HG03432 (cell line): Measurements from ENCODE around the gene SORBS1.

Experiments used
- ATAC-seq: cut with Tn5 transposase; IDR thresholded peaks from one replicate; pipeline ENCODE4 v1.9.1; 2021; ENCODE audit warnings: mild to moderate bottlenecking, moderate library complexity; ENCODE audit not compliant: unreplicated experiment

SORBS1 gene

DNA sequence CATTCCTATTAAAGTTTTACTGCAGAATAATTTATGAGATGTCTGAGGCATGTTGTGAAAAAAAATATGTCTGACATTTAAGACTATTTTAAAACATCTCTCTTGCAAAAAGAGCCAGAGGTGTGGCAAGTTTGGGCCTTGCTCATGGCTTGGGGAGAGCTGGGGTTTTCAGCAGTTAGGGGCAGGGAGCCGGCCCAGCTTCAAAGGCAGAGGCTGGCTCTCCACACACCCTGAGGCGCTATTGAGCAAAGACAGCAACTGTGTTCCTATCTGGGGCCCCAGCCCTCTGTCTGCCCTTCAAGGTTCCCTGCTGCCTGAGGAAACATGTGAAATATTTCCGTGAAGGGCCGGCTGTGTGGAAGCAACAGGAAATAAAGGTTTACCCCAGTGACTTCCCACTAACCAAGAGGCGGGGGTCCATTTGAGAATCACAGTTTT lies 94.0 kb downstream of the SORBS1 start:
- ATAC-seq, result no peak

DNA sequence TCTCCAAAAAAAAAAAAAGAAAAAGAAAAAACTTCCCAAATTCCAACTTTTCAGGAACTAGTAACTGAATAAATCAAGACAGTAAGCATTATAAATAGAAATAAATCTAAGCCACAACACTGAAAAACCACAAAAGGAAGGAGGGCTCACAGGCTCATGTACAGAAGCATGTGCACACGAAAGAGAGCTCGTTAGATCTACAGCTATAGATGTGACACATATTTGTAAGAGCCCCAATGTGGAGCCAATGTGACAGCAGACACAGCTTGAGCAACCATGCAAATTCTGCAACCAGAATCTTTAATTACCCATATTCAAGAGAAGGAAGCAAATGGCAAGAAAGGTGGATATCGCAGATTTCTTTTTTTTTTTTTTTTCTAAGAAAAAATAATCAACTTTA lies 94.7 kb downstream of the SORBS1 start:
- ATAC-seq, result no peak

DNA sequence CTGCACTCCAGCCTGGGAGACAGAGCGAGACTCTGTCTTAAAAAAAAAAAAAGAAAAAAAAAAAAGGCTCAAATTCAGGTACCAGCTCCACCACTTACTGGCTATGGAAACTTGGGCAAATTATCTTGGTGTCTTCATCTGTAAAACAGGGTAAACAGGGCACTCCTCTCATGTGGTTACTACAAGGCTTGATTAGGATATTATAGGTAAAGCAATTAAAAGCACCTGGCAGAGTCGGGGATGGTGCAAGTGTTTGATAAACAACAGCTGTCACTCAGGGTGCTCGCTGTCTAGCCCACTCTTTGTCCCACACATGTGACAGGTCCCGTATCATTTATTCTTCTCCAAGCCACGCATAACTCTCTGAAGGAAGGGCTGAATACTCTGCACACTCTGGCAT lies 96.9 kb downstream of the SORBS1 start:
- ATAC-seq, result no peak

DNA sequence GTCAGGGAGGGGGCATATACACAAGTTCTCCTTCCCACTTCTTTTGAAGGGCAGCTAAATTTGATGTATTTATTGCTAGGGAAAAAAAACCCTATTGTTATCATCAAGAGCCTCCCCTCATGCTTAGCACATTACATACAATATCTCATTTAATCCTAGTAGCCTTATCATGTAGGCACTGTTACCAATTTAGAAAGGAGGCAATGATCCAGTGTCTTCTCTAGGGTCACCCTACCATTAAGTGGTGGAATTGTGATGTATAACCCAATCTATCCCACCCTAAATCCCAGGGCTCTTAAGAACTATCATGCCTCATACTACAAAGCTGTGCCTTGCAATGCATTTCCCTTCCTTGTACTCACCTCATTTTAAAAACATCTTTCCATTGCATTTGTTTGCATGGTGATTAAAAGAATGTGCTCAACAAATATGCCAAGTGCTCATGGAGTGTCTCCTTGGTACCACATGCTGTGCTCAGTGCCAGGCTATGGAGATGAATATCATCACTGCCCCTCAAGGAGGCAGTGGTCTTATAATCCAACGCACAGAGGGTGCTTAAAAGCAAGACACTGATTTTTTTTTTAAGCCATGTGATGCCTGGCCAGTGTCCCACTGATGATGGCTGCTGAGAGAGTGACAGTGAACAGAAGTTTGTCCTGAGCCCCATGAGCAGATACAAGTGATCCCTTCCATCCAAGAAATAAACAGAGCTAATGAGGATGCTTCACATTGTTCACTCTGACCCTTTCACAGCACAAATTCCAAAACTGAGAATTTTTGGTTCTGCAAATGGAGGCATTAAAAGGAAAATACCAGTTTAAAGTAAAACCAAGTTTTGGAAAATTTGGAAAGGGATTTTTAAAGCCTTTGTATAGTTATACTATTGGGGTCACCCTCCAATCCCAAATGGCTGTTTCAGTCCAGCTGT lies 98.2 kb downstream of the SORBS1 start:
- ATAC-seq, result no peak

DNA sequence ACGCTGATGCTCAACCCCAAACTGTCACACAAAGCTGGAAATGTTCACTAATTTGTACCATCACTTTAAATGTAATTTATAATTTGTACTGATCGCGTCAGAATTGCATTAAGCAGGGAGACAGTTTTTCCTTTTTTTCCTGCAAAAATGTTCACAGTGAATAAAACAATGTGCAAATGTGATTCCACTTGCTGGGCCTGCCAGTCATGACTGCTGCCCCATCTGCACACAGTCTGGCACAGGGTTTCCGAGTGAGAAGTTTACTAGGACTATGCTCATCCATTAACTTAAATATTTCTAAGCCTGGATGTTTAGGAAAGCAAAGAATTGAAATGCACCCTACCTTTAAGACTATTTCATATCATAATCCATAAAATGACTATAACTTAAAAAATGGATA lies 99.6 kb downstream of the SORBS1 start:
- ATAC-seq, result no peak

DNA sequence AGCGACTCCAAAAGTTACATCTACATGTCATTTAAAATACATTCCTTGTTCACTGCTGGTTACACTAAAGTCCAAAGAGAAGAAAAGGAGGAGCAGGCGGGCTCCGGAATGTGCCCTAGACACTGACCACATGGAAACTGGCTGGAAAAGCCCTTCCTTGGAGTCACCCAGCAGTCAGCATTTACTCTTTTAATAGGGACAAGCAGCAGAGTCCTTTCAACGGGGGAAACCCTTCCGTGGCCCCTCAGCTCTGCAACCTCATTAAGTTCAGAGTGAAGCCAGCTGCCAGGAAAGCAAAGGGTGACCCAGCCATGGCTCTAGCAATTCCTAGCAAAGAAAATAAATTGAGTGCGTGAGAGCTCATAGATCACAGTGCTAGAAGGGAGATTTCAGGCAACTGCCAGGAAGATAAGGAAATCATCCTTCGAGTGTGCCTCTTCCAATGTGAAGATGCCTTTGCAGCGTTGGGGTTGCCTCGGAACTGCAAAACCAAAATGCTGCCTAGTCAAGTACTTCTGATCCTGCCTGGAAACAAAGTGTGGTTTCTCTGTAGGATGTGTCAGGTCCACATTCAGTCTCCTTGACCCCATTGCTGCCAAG lies 101.6 kb downstream of the SORBS1 start:
- no peak for ATAC-seq

DNA sequence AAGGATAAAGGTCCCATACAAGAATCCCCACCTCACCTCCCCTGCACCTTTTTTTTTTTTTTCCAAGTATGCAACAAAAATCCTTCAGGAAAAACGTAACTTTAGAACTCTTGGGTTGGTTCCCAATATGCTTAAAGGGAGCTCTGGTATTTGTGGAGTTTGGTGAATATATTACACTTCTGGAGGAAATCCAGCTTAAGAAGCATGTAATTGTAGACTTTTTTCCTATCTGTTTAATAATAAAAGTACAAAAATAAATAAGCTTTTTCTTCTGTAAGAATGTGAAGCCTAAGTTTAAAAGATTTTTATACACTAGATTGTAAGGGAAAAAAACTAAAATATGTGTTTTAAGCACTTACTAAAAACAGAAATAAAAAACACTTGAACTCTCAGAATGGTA lies 102.3 kb downstream of the SORBS1 start:
- no peak for ATAC-seq

DNA sequence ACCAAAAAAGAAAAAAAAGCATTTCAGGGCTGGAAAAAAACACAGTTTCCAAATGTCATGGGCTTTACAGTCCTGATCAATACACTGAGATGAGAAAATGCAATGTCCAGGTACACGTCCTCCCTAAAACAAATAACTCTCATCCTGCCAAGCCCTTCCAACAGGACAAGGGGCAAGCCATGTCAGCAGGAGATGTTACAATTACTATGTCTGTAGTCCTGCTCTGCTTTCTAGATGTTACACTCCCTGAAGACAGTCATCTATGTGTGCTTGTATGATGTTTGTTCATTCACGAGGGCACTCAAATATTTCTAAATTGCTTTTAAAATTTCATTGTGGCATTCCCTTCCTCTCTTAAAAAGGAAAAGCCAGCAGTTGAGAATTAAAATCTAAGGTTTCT lies 103.2 kb downstream of the SORBS1 start:
- ATAC-seq, result no peak

DNA sequence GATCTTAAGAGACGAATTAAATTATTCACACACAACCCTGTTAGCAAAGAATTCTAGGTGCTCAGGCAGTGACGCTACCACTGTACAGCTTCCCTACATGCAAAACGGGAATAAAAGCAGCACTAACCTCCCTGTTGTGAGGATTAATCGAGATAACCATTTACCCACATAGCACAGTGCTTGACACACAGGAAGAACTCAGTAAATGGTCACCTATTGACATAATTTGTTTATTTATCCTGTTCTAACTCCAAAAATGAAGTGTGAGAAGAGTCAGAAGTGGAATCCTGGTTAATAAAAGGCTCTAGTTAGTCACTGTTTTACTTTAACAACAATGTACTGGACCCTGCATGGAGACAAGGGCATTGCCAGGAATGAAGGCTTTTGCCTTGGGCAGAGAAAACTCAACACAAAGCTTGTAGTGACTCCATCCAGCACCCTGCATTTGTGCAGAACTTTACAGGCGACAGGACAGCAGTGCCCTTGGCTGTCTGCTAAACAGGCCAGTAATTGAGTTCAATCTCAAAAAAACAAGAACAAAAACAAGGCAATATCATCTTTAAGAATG lies 103.8 kb downstream of the SORBS1 start:
- no peak for ATAC-seq

DNA sequence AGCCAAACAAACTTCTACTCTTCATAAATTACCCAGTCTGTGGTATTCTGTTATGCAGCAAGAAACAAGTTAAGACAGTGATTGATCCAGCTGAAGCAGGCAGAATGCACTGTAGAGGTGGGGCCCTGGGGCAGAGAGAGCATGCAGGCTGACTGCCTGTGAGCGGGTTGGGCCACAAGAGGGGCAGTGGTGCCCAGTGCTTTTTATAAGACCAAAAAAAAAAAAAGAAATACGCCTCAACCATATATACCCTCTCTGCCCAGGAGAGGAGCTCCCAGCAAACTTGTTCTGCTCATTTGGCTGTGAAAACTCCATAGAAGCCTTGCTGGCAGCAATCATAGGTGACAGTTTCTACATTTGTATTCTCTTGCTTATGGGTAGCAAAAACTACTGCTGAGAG lies 104.7 kb downstream of the SORBS1 start:
- no peak for ATAC-seq

DNA sequence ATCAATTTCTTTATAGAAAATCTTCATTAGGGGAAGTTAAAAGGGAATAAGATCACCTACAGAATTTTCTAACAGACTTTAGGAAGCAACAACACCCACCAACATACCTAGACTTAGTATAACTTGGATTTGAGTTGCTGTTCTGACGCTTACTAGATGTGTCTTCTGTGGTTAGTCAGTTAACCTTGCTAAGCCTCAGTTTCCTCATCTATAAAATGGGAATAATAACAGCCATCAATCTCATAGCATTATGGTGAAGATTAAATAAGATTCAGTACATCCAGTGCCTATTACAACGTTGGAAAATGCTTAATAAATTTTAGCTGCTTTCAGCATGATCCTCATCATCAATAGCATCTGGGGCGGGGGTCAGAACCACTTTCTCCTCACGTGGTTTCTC lies 106.2 kb downstream of the SORBS1 start:
- no peak for ATAC-seq

DNA sequence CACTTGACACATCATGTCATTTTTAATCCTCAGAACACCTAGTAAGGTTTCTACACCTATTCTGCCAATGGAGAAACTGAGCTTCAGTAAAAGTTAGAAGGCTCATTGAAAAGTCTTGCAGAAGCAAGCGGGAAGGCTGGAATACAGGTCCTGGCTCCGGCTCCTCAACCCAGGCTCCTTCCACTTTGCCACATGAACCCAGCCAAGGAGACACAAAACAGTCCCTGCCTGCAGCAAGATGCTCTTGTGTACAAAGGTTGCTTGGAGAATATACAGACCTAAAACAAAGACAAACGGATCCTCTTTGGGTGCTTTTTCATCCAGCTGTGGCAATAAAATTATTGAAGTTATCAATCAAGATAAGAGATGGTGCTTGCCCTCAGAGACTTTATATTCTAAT lies 106.8 kb downstream of the SORBS1 start:
- no peak for ATAC-seq

DNA sequence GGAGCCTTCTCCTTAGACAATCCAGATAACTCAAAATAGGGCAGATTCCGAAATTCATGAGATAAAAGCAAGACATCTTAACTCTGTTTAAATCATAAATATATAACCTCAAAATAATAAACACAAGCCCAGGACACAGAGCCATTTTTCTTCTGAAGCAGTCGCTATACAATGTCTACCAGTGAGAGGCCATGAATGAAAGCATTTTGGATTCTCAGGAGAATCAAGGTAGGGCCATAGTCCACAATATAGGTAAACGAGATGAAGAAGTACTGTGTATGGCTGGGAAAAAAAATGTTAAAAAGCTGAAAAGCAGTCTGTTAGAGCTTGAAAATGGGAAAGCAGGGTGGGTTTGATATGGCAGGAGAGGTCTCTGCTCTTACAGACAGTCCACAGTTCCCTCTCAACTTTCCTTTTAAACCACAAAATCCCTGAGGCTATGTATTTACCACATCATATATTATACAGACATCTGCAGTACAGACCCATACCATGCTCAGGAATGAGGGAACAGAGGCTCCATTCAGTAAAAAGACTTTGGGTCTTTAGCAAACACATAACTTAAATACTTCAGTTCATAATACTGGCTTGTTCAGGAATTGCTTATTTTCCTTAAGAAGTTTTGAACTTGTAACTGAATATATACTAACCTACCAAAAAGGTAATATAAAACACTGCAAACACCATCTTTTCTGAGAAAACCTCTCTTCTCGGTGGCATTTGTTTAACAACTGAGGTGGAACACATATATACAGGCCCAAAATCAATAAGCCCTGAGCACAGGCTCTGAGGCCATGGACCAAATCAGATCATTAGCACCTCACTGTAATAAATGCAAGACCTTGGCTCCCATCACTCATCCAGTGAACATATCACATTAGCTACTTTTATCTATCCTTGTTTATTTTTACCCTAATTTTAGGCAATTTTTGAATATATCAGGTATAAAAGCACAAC lies 109.3 kb downstream of the SORBS1 start:
- ATAC-seq, result no peak

DNA sequence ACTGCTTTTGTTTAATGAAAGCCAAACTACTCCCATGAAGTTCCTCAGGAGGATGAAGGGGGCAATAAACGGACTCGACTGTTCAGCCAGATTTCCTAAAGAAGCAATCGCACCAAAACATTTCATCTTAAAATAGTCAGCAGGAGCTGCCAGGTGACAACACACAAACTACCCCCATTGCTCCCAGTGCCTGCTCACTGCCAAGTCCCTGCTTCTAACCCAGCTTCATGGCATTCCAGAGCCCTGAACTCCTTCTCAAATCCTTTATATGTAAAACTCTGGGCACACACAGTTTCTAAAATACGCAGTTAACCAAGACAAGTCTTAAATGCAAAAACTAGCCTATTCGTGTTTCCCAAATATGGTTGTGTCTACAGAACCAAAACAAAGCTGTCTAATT lies 110.0 kb downstream of the SORBS1 start:
- no peak for ATAC-seq

DNA sequence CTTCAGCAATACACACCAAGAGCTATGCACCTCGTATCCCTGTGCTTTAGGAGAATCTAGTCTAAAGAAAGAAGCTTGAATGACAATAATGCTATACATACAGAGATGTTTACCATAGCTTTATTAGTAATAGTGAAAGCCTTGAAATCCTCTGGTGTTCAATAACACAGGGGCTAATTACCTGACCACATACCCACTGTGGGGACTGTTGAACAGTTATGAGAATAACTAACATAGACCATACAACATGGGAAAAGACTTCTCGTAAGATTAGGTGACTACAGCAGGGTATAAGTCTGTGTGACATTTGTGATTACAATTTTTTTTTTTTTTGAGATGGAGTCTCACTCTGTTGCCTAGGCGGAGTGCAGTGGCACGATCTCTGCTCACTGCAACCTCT lies 111.0 kb downstream of the SORBS1 start:
- ATAC-seq, result no peak

DNA sequence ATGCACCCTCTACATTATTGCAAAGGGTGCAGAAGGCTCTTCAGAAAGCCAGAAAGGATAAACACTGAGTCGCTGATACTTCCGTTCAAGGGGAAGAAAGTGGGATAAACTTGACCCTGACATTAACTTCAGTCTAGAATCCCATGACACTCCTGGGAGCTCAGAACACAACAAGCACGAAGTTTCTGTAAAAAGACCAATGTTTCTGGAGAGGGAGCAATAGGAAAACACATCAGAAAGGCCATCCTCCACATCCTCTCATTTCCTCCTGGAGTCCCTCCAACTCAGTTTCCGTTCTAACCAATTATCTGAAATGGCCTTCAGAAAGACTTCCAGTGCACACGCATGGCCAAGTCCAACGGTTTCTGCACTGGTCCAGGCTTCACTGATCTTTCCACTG lies 113.5 kb downstream of the SORBS1 start:
- no peak for ATAC-seq

DNA sequence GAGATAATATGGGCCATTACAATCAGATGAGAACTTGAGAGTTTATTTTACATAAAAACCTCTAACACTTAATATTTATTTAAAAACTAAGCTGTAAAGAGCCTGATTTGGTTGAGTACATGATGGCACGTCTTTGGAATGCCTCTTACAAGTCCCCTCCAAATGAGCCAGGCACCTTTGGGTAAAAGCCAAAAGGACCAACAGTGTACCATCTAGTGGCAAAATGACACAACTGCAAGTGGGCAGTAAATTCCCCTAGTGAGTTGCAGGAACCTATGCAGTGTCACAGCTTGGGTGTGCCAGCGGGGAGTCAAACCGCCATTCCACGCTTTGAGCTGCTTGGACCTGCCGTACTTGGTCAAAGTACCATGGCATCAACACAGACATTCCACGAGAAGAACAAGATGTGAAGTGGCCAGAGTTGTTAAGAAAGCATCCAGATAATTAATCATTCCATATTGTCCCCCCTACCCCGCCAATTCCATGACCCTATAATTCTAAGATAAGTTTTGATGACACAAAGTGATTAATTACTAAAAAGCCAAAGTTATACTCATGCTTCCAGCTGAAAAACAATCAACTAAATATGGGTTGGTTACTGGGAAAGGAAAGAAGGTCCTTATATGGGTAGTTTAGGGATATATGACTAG lies 115.2 kb downstream of the SORBS1 start:
- ATAC-seq, result peak; percentile 75

DNA sequence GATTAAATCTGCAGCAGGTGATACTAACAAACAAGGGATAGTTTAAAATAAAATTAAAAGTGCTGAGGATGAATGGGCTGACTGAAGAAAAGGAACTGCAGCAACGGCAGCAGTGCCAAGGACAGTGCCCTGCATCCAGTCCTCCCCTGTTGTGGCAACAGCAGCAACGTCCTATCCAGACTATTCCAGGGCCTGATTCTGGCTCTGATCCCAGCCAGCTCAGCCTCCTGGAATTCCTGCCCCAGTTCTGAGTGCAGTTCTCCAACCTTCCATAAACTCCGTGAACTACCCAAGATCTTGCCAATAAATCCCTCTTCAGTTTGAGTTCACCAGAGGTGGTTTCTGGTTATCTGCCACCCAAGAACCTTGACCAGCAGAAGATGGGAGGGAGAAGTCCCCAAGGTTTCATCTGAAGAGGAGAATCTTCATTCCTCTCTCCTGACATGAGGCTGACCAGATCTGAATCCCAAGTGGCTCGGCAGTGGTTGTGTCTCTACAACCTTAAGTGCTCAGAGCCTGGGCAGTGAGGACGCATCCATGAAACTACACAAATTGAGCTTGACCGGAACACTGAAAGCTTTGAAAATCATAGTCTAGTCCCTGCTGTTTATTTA lies 115.8 kb downstream of the SORBS1 start:
- ATAC-seq, result no peak

DNA sequence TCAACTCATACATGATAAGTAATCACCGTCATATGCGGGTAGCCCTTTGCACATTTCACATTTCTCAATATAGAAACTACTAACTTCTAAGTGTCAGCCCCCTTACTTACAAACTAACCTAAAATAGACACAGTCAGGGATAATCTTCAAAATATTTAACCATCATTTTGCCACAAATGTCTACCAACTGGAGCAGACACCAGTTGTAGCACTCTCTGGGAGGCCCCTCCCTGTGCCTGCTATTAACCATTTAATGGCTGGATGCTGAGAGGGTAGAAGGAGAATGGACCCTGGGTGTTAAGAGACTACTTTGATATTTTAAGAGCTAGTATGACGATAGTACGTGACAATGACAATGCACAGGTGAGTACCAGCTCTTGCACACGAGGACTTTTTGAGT lies 116.4 kb downstream of the SORBS1 start:
- ATAC-seq, result no peak

DNA sequence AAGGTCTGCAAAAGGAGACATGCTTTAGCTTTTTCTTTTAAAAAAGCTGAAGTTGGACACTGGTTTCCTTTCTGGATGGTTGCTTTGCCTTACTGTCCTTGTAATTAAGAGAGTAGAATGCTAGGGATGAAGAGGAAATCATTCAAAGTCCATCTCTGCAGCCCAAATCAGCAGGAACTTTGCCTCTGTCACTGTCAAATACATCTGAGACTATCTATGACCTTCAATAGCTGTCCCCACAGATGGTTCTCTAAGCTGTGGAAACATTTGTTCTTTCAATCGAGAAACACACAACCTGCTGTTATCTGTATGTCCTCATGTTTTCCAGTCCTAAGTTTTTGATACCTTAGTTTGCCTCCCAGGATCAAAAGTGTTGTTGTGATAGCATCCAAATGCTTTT lies 117.5 kb downstream of the SORBS1 start:
- no peak for ATAC-seq
